Measurements from ENCODE around the gene DCBLD2. TPM values are rescaled to one million over a fixed set of nuclear protein-coding genes. Genes with fewer than 3 reads are reported as not detected.
A peak's percentile ranks its signal among the peaks of the same experiment; 100 is the strongest.

Gene DCBLD2
- total RNA-seq, 6 donors from 2014 or later, result 20.4 to 42.8 (median 27.8) TPM

- DNase-seq (no peak), ATAC-seq (ENCODE audit: low FRiP score in 2 of 2) (peak in 1 of 2 donors; percentile 5)
- Histone ChIP-seq H3K4me3 (no peak overlapping the region), H3K9me3 (no peaks in the 10 kb centered on the region), H3K36me3 (no peaks in the 10 kb centered on the region), H3K27ac (no peak overlapping the region), H3K4me1 (peaks cover 13 to 32% (median 21%) of the 10 kb centered on the region in 4 donors), H3K27me3 (no peaks in the 10 kb centered on the region)
- TF ChIP-seq POLR2AphosphoS5 (IDR thresholded peaks at IDR 0.05) (no peak), EP300 (IDR thresholded peaks at IDR 0.05) (no peak), CTCF (IDR thresholded peaks at IDR 0.05) (no peak), POLR2A (IDR thresholded peaks at IDR 0.05) (no peak)
- 83 to 86% methylated on average over 4 of the region's 4 CpGs for WGBS, 2 donors
Measured at GRCh38 chr3:98779541-98780335, 121.8 kb downstream of the DCBLD2 start.

- peak; percentile 45 to 80 for ATAC-seq (ENCODE audit: low FRiP score in 2 of 2)
- H3K4me1 ChIP-seq, result peaks cover 6 to 27% (median 16%) of the 10 kb centered on the region in 4 donors
- TF ChIP-seq EP300 (IDR thresholded peaks at IDR 0.05), result peak in 1 of 4 donors; percentile 51
- no peak for TF ChIP-seq CTCF (IDR thresholded peaks at IDR 0.05)
- H3K4me3 ChIP-seq, result no peak overlapping the region
- DNase-seq, result no peak
- WGBS, 2 donors, result 28 to 42% methylated on average over 5 of the region's 5 CpGs
- H3K9me3 ChIP-seq, result no peaks in the 10 kb centered on the region
- H3K36me3 ChIP-seq, result peaks cover 0 to 2% (median 0%) of the 10 kb centered on the region in 4 donors
- H3K27me3 ChIP-seq, result no peaks in the 10 kb centered on the region
- peak overlapping the region in 2 of 4 donors; percentile 43 to 50 for H3K27ac ChIP-seq
Measured at GRCh38 chr3:98778852-98779413, 122.6 kb downstream of the DCBLD2 start.

GRCh38 chr3:98778383-98778782 lies 123.1 kb downstream of the DCBLD2 start:
- no peak for TF ChIP-seq POLR2A (IDR thresholded peaks at IDR 0.05)
- ATAC-seq (ENCODE audit: low FRiP score in 2 of 2) (peak in 1 of 2 donors; percentile 32), DNase-seq (no peak)
- Histone ChIP-seq H3K9me3 (no peaks in the 10 kb centered on the region), H3K4me1 (peaks cover 6 to 27% (median 16%) of the 10 kb centered on the region in 4 donors), H3K27ac (peak overlapping the region in 2 of 4 donors; percentile 43 to 50), H3K4me3 (no peak overlapping the region), H3K27me3 (no peaks in the 10 kb centered on the region), H3K36me3 (peaks cover 0 to 3% (median 0%) of the 10 kb centered on the region in 4 donors)
- WGBS, 2 donors, result 66 to 70% methylated on average over 5 of the region's 5 CpGs

GRCh38 chr3:98777801-98778220 lies 123.7 kb downstream of the DCBLD2 start:
- Histone ChIP-seq H3K4me3 (no peak overlapping the region), H3K9me3 (no peaks in the 10 kb centered on the region), H3K36me3 (peaks cover 0 to 3% (median 0%) of the 10 kb centered on the region in 4 donors), H3K27ac (peak overlapping the region in 1 of 4 donors; percentile 50), H3K27me3 (no peaks in the 10 kb centered on the region), H3K4me1 (peaks cover 6 to 27% (median 16%) of the 10 kb centered on the region in 4 donors)
- DNase-seq (no peak), ATAC-seq (ENCODE audit: low FRiP score in 2 of 2) (peak in 1 of 2 donors; percentile 40)
- TF ChIP-seq CTCF (IDR thresholded peaks at IDR 0.05) (no peak), POLR2A (IDR thresholded peaks at IDR 0.05) (no peak), POLR2AphosphoS5 (IDR thresholded peaks at IDR 0.05) (no peak), EP300 (IDR thresholded peaks at IDR 0.05) (no peak)

GRCh38 chr3:98777286-98777685 lies 124.2 kb downstream of the DCBLD2 start:
- 75 to 76% methylated on average over 2 of the region's 2 CpGs for WGBS, 2 donors
- H3K27ac ChIP-seq, result no peak overlapping the region
- H3K36me3 ChIP-seq, result peaks cover 0 to 3% (median 0%) of the 10 kb centered on the region in 4 donors
- H3K27me3 ChIP-seq, result no peaks in the 10 kb centered on the region
- ATAC-seq (ENCODE audit: low FRiP score in 2 of 2), result no peak
- no peak for DNase-seq
- no peaks in the 10 kb centered on the region for H3K9me3 ChIP-seq
- TF ChIP-seq POLR2AphosphoS5 (IDR thresholded peaks at IDR 0.05), result no peak
- no peak for TF ChIP-seq EP300 (IDR thresholded peaks at IDR 0.05)
- no peak for TF ChIP-seq CTCF (IDR thresholded peaks at IDR 0.05)
- TF ChIP-seq POLR2A (IDR thresholded peaks at IDR 0.05), result no peak
- H3K4me1 ChIP-seq, result peaks cover 6 to 27% (median 16%) of the 10 kb centered on the region in 4 donors
- H3K4me3 ChIP-seq, result no peak overlapping the region

All from upper lobe of left lung (tissue), 6 donors.